Naive thymus-derived CD4-positive, alpha-beta T cell (primary cell): ENCODE measurements around the gene IL4. TPM values are rescaled to one million over a fixed set of nuclear protein-coding genes. Genes with fewer than 3 reads are reported as not detected.

ENCODE experiments used
- ATAC-seq: fragments of 150-1000 bp; cut with Tn5 transposase; 2 replicates; pipeline ENCODE4 v1.10.0; 2021; ENCODE audit warnings: mild to moderate bottlenecking, moderate library complexity
- CTCF ChIA-PET: fragments of 350-600 bp; sonication (Branson Sonifier 250); formaldehyde crosslinking; loops from one replicate; lab custom pipeline; 2021; ENCODE audit warnings: antibody characterized with exemption; lab: Charles Lee
- POLR2A ChIA-PET: fragments of 350-600 bp; sonication (Branson Sonifier 250); formaldehyde crosslinking; loops from one replicate; lab custom pipeline; 2021; ENCODE audit warnings: antibody characterized with exemption, inconsistent platforms; lab: Charles Lee
- DNase-seq, 9 donors: peaks; one replicate each; pipeline versions ENCODE4 v3.0.0 to v3.0.0-alpha.2; 2020 to 2022; ENCODE audit warnings: mixed read lengths in 1 of 9
- H3K27ac ChIP-seq: one replicate; pipeline ENCODE4 v1.7.0; 2013; ENCODE audit warnings: mild to moderate bottlenecking, low read depth, low read length, moderate library complexity
- H3K27me3 ChIP-seq, 2 donors: one replicate each; pipeline ENCODE4 v1.7.0; 2013; ENCODE audit warnings: low read length in 2 of 2, mild to moderate bottlenecking in 2 of 2, moderate library complexity in 2 of 2; ENCODE audit not compliant: control insufficient read depth in 2 of 2, insufficient read depth in 2 of 2
- H3K36me3 ChIP-seq, 3 experiments: 1 replicate in 2 of 3; 2 replicates in 1 of 3; pipeline ENCODE4 v1.7.0; 2013; ENCODE audit warnings: low read length in 3 of 3, mild to moderate bottlenecking in 3 of 3, moderate library complexity in 1 of 3; ENCODE audit not compliant: insufficient read depth in 3 of 3, control insufficient read depth in 2 of 3
- H3K4me1 ChIP-seq, 2 donors: one replicate each; pipeline ENCODE4 v1.7.0; 2013; ENCODE audit warnings: low read length in 2 of 2, mild to moderate bottlenecking in 2 of 2, moderate library complexity in 1 of 2; ENCODE audit not compliant: control insufficient read depth in 2 of 2, insufficient read depth in 2 of 2
- H3K4me3 ChIP-seq: 2 replicates; pipeline ENCODE4 v1.7.0; 2013; ENCODE audit warnings: mild to moderate bottlenecking, low read length
- H3K9me3 ChIP-seq, 3 experiments: 1 replicate in 2 of 3; 2 replicates in 1 of 3; pipeline ENCODE4 v1.7.0; 2013; ENCODE audit warnings: low read length in 3 of 3; ENCODE audit not compliant: control insufficient read depth in 2 of 3
- H3K27ac Mint-ChIP-seq, 9 donors: one replicate each; pipeline ENCODE4 v1.8.0; 2020 to 2022; ENCODE audit warnings: mixed read lengths in 9 of 9, mild to moderate bottlenecking in 8 of 9, moderate library complexity in 5 of 9, inconsistent platforms in 2 of 9
- H3K27me3 Mint-ChIP-seq, 5 donors: one replicate each; pipeline ENCODE4 v1.8.0; 2021 to 2022; ENCODE audit warnings: mixed read lengths in 5 of 5, mild to moderate bottlenecking in 1 of 5
- H3K36me3 Mint-ChIP-seq, 5 donors: one replicate each; pipeline ENCODE4 v1.8.0; 2020 to 2022; ENCODE audit warnings: mixed read lengths in 5 of 5, mild to moderate bottlenecking in 3 of 5, inconsistent platforms in 1 of 5
- H3K4me1 Mint-ChIP-seq, 7 donors: one replicate each; pipeline ENCODE4 v1.8.0; 2020 to 2022; ENCODE audit warnings: mixed read lengths in 7 of 7, mild to moderate bottlenecking in 3 of 7, inconsistent platforms in 1 of 7
- H3K4me3 Mint-ChIP-seq, 10 donors: one replicate each; pipeline ENCODE4 v1.8.0; 2020 to 2022; ENCODE audit warnings: mild to moderate bottlenecking in 10 of 10, mixed read lengths in 10 of 10, moderate library complexity in 6 of 10, inconsistent platforms in 2 of 10
- H3K9me3 Mint-ChIP-seq, 11 donors: one replicate each; pipeline ENCODE4 v1.8.0; 2020 to 2022; ENCODE audit warnings: mixed read lengths in 11 of 11, mild to moderate bottlenecking in 4 of 11, inconsistent platforms in 1 of 11, moderate library complexity in 1 of 11
- intact Hi-C, 2 donors: fragments of 100-400 bp; cut with micrococcal nuclease; formaldehyde crosslinking; loops; one replicate each; pipeline ENCODE4 v1.15.1; 2023
- polyA plus RNA-seq, 2 donors: library from polyadenylated mRNA; unstranded; fragments of 300-500 nt; fragmentation: Illumina TruSeq; gene quantifications; one replicate each; pipeline ENCODE4 v1.2.3, GENCODE V29; 2021
- total RNA-seq, 6 experiments: library from RNA in 5 of 6; stranded (reverse) in 5 of 6; gene quantifications; 1 replicate in 5 of 6; 2 replicates in 1 of 6; pipeline ENCODE4 v1.2.3 and lab custom pipeline; 2021 to 2026

IL4 gene
- total and polyA plus RNA-seq, 7 experiments from 2014 or later = 1.1 to 6.0 (median 4.5) TPM; not detected in 4

GRCh38 chr5:132646583-132647266 lies 27.1 kb upstream of the IL4 start:
- Mint-ChIP-seq H3K27ac (no peak overlapping the region), H3K4me1 (peaks cover 0 to 35% (median 0%) of the 10 kb centered on the region in 7 donors), H3K36me3 (peaks cover 15 to 67% (median 18%) of the 10 kb centered on the region in 5 donors), H3K4me3 (no peak overlapping the region), H3K27me3 (peaks cover 0 to 4% (median under 1%) of the 10 kb centered on the region in 5 donors), H3K9me3 (peaks cover 0 to 47% (median 19%) of the 10 kb centered on the region in 11 donors)
- H3K4me3 ChIP-seq = no peak overlapping the region
- H3K9me3 ChIP-seq = peaks cover 0 to 18% (median 0%) of the 10 kb centered on the region in 3 experiments
- CTCF ChIA-PET = no interaction called here
- H3K4me1 ChIP-seq = no peaks in the 10 kb centered on the region
- ATAC-seq (no peak), DNase-seq (no peak)
- peaks cover 0 to 16% (median 3%) of the 10 kb centered on the region in 3 experiments for H3K36me3 ChIP-seq
- intact Hi-C loops = no loop called here
- POLR2A ChIA-PET = no interaction called here
- H3K27ac ChIP-seq = no peak overlapping the region
- no peaks in the 10 kb centered on the region for H3K27me3 ChIP-seq

- CTCF ChIA-PET = interaction anchor here (0.6 kb wide), 1 partner anchor 78 kb away, joined by 3 read pairs; no protein-coding TSS in a partner anchor
These were observed 26.3 kb upstream of the IL4 start for GRCh38 chr5:132647473-132647872.

GRCh38 chr5:132648355-132648754 lies 25.4 kb upstream of the IL4 start:
- intact Hi-C loops = no loop called here
- Mint-ChIP-seq H3K9me3 (peaks cover 0 to 51% (median 19%) of the 10 kb centered on the region in 11 donors), H3K27ac (no peak overlapping the region), H3K36me3 (peaks cover 3 to 64% (median 10%) of the 10 kb centered on the region in 5 donors), H3K27me3 (peaks cover 2 to 10% (median 6%) of the 10 kb centered on the region in 5 donors), H3K4me1 (peaks cover 0 to 22% (median 0%) of the 10 kb centered on the region in 7 donors), H3K4me3 (no peak overlapping the region)
- DNase-seq = no peak
- POLR2A ChIA-PET = no interaction called here
- Histone ChIP-seq H3K36me3 (peaks cover 0 to under 1% (median 0%) of the 10 kb centered on the region in 3 experiments), H3K4me1 (no peaks in the 10 kb centered on the region), H3K9me3 (peaks cover 0 to 18% (median 0%) of the 10 kb centered on the region in 3 experiments), H3K27me3 (no peaks in the 10 kb centered on the region), H3K4me3 (no peak overlapping the region), H3K27ac (no peak overlapping the region)
- ATAC-seq = no peak
- CTCF ChIA-PET = no interaction called here

More at GRCh38 chr5:132647473-132647872, 26.3 kb upstream of the IL4 start:
- Mint-ChIP-seq H3K4me1 (peaks cover 0 to 30% (median 0%) of the 10 kb centered on the region in 7 donors), H3K36me3 (peaks cover 11 to 72% (median 17%) of the 10 kb centered on the region in 5 donors), H3K9me3 (peaks cover 0 to 51% (median 19%) of the 10 kb centered on the region in 11 donors), H3K27me3 (peaks cover 0 to 9% (median 4%) of the 10 kb centered on the region in 5 donors), H3K27ac (no peak overlapping the region), H3K4me3 (no peak overlapping the region)
- DNase-seq (no peak), ATAC-seq (no peak)
- no peak overlapping the region for H3K27ac ChIP-seq
- H3K9me3 ChIP-seq = peaks cover 0 to 18% (median 0%) of the 10 kb centered on the region in 3 experiments
- H3K4me3 ChIP-seq = no peak overlapping the region
- no peaks in the 10 kb centered on the region for H3K4me1 ChIP-seq
- H3K36me3 ChIP-seq = peaks cover 0 to 10% (median 3%) of the 10 kb centered on the region in 3 experiments
- POLR2A ChIA-PET = no interaction called here
- intact Hi-C loops = no loop called here
- no peaks in the 10 kb centered on the region for H3K27me3 ChIP-seq

- no peak for ATAC-seq
- CTCF ChIA-PET = no interaction called here
- H3K4me1 ChIP-seq = peaks cover 6 to 12% of the 10 kb centered on the region in 2 donors
- no peak overlapping the region for H3K27ac Mint-ChIP-seq
- POLR2A ChIA-PET = no interaction called here
- intact Hi-C loops = no loop called here
- peaks cover 0 to 5% of the 10 kb centered on the region in 2 donors for H3K27me3 ChIP-seq
- H3K9me3 ChIP-seq = peaks cover 0 to 18% (median 0%) of the 10 kb centered on the region in 3 experiments
- H3K4me1 Mint-ChIP-seq = peaks cover 0 to 16% (median 6%) of the 10 kb centered on the region in 7 donors
- no peak overlapping the region for H3K4me3 Mint-ChIP-seq
- peaks cover 0 to 39% (median 8%) of the 10 kb centered on the region in 5 donors for H3K36me3 Mint-ChIP-seq
- peaks cover 0 to 47% (median 19%) of the 10 kb centered on the region in 11 donors for H3K9me3 Mint-ChIP-seq
- DNase-seq = no peak
- H3K4me3 ChIP-seq = no peak overlapping the region
- no peak overlapping the region for H3K27ac ChIP-seq
- peaks cover 16 to 38% (median 26%) of the 10 kb centered on the region in 5 donors for H3K27me3 Mint-ChIP-seq
- no peaks in the 10 kb centered on the region for H3K36me3 ChIP-seq
These were observed 21.8 kb upstream of the IL4 start for GRCh38 chr5:132651838-132652469.

- POLR2A ChIA-PET = no interaction called here
- intact Hi-C loops = no loop called here
- H3K27ac Mint-ChIP-seq = no peak overlapping the region
These were observed 20.1 kb upstream of the IL4 start for GRCh38 chr5:132653716-132654115.

GRCh38 chr5:132655821-132656773 lies 17.7 kb upstream of the IL4 start:
- peak overlapping the region; percentile 42 for H3K4me3 ChIP-seq
- ATAC-seq (peak; percentile 64), DNase-seq (peak in 4 of 9 donors; percentile 1 to 76 (median 10))
- peaks cover 15 to 51% (median 46%) of the 10 kb centered on the region in 5 donors for H3K27me3 Mint-ChIP-seq
- H3K4me1 ChIP-seq = peaks cover 9 to 13% of the 10 kb centered on the region in 2 donors
- intact Hi-C loops = loop anchor here in 1 of 2 donors (2.0 kb wide), 1 partner anchor 15 kb away; no protein-coding TSS in a partner anchor
- ChIA-PET POLR2A (no interaction called here), CTCF (no interaction called here)
- no peaks in the 10 kb centered on the region for H3K36me3 ChIP-seq
- peaks cover 0 to 34% (median 8%) of the 10 kb centered on the region in 7 donors for H3K4me1 Mint-ChIP-seq
- H3K4me3 Mint-ChIP-seq = peak overlapping the region in 9 of 10 donors; percentile 16 to 78 (median 61)
- peaks cover 0 to 10% (median 5%) of the 10 kb centered on the region in 11 donors for H3K9me3 Mint-ChIP-seq
- H3K27ac ChIP-seq = no peak overlapping the region
- H3K9me3 ChIP-seq = no peaks in the 10 kb centered on the region
- H3K27ac Mint-ChIP-seq = peak overlapping the region in 2 of 9 donors; percentile 62 to 82
- H3K27me3 ChIP-seq = peaks cover 0 to 5% of the 10 kb centered on the region in 2 donors
- peaks cover 0 to 11% (median 0%) of the 10 kb centered on the region in 5 donors for H3K36me3 Mint-ChIP-seq

More at GRCh38 chr5:132653716-132654115, 20.1 kb upstream of the IL4 start:
- Histone ChIP-seq H3K27ac (no peak overlapping the region), H3K4me3 (no peak overlapping the region), H3K4me1 (peaks cover 9 to 13% of the 10 kb centered on the region in 2 donors), H3K27me3 (peaks cover 0 to 5% of the 10 kb centered on the region in 2 donors), H3K9me3 (peaks cover 0 to 6% (median 0%) of the 10 kb centered on the region in 3 experiments), H3K36me3 (no peaks in the 10 kb centered on the region)
- Mint-ChIP-seq H3K4me1 (peaks cover 0 to 28% (median 8%) of the 10 kb centered on the region in 7 donors), H3K27me3 (peaks cover 15 to 47% (median 43%) of the 10 kb centered on the region in 5 donors), H3K9me3 (peaks cover 0 to 29% (median 9%) of the 10 kb centered on the region in 11 donors), H3K36me3 (peaks cover 0 to 24% (median 0%) of the 10 kb centered on the region in 5 donors), H3K4me3 (no peak overlapping the region)
- DNase-seq = no peak
- no peak for ATAC-seq
- CTCF ChIA-PET = no interaction called here
